ENCODE measurements around the gene RPH3AL. TPM values are rescaled to one million over a fixed set of nuclear protein-coding genes. Genes with fewer than 3 reads are reported as not detected.

The RPH3AL gene
- total and polyA plus RNA-seq, 12 donors: 3.6 to 11.1 (median 6.0) TPM

DNA sequence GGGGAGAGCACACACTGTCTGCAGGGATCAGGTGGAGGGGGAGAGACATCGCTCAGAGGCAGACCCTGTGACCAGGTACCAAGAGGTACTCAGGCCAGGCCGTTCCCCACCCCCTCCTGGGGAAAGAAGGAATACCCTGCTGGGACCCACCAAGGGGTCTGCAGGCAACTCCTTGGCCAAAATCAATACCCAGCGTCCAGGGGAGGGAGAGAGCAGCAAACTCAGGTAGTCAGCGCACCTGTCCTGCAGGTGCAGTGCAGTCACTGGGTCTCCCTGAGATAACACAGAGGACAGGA is 113.7 kb downstream of the RPH3AL start:
- ATAC-seq: peak in 1 of 8 donors; percentile 47
- no peak overlapping the region for H3K27ac ChIP-seq
- H3K4me1 ChIP-seq: peaks cover 0 to 7% (median 0%) of the 10 kb centered on the region in 9 donors
- H3K4me3 ChIP-seq: no peak overlapping the region
- intact Hi-C loops (cut with DNase I): no loop called here
- H3K36me3 ChIP-seq: no peaks in the 10 kb centered on the region
- no peaks in the 10 kb centered on the region for H3K27me3 ChIP-seq
- DNase-seq: no peak
- no peaks in the 10 kb centered on the region for H3K9me3 ChIP-seq
- 82 to 86% methylated on average over 4 of the region's 4 CpGs for WGBS, 2 donors
- TF ChIP-seq, protein P1, sequence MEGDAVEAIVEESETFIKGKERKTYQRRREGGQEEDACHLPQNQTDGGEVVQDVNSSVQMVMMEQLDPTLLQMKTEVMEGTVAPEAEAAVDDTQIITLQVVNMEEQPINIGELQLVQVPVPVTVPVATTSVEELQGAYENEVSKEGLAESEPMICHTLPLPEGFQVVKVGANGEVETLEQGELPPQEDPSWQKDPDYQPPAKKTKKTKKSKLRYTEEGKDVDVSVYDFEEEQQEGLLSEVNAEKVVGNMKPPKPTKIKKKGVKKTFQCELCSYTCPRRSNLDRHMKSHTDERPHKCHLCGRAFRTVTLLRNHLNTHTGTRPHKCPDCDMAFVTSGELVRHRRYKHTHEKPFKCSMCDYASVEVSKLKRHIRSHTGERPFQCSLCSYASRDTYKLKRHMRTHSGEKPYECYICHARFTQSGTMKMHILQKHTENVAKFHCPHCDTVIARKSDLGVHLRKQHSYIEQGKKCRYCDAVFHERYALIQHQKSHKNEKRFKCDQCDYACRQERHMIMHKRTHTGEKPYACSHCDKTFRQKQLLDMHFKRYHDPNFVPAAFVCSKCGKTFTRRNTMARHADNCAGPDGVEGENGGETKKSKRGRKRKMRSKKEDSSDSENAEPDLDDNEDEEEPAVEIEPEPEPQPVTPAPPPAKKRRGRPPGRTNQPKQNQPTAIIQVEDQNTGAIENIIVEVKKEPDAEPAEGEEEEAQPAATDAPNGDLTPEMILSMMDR (IDR thresholded peaks at IDR 0.05): no peak

DNA sequence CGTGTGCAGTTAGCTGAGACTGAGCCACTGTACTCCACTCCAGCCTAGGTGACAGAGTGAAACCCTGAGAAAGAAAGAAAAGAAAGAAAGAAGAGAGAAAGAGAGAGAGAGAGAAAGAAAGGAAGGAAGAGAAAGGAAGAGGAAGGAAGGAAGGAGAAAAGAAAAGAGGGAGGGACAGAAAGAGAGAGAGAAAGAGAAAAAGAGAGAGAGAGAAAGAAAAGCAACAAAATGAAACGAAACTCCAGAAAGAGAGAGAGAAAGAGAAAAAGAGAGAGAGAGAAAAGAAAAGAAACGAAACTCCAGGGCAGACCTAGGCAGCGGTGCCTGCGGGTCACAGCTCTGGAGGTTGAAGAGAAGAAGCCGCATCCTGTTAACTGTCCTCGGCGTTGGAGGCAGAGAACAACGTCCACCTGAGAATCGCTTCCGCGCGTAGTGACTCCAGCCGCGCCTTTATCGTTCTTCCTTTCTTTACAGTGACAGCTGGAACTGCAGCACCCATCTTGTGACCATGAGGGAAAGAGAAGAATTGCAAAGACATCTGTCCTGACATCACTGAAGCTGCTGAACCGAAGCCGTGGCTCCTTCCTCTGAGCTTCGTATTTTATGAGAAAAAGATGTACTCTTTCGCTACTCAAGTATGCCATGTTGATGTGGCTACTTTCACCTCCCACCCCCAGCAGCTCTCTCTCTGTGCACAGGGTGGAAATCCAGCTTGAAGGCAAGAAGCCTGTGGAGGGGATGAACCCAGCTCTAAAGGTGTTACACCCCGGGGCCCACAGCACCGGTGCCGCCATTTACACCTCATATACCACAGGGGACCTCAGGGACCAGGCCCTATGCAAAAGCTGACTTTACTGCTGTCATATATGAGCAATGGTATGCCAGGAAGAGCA is 114.3 kb downstream of the RPH3AL start:
- Histone ChIP-seq H3K9me3 (no peaks in the 10 kb centered on the region), H3K4me1 (peaks cover 0 to 10% (median 2%) of the 10 kb centered on the region in 9 donors), H3K4me3 (no peak overlapping the region), H3K27ac (no peak overlapping the region), H3K27me3 (no peaks in the 10 kb centered on the region), H3K36me3 (no peaks in the 10 kb centered on the region)
- ATAC-seq (no peak), DNase-seq (no peak)
- TF ChIP-seq, protein P1 (IDR thresholded peaks at IDR 0.05): no peak
- intact Hi-C loops (cut with DNase I): no loop called here
- WGBS, 2 donors: 89 to 91% methylated on average over 23 of the region's 23 CpGs

DNA sequence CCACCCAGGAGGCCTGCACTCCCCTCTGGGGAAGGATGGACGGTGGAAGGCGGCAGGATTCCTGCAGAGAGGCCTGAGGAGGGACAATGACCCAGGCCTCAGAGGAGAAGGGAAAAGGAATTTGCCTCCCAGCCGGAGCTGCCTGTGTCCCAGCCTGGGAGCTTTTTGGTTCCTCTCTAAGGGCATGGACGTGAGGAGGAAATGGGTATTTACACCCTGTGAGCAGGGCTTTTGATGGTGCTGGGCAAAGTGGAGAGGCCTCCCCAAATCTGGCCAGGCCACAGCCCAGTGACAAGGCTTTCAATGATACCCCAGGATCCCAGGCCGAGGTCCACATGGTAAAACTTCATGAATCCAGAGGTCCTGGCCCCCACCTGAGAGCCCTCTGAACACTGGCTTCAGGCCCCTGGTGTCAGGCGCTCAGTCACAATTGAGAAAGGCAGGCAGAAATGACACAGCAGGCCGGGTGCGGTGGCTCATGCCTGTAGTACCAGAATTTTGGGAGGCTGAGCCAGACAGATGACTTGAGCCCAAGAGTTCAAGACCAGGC is 115.1 kb downstream of the RPH3AL start:
- TF ChIP-seq, protein P1 (IDR thresholded peaks at IDR 0.05): no peak

DNA sequence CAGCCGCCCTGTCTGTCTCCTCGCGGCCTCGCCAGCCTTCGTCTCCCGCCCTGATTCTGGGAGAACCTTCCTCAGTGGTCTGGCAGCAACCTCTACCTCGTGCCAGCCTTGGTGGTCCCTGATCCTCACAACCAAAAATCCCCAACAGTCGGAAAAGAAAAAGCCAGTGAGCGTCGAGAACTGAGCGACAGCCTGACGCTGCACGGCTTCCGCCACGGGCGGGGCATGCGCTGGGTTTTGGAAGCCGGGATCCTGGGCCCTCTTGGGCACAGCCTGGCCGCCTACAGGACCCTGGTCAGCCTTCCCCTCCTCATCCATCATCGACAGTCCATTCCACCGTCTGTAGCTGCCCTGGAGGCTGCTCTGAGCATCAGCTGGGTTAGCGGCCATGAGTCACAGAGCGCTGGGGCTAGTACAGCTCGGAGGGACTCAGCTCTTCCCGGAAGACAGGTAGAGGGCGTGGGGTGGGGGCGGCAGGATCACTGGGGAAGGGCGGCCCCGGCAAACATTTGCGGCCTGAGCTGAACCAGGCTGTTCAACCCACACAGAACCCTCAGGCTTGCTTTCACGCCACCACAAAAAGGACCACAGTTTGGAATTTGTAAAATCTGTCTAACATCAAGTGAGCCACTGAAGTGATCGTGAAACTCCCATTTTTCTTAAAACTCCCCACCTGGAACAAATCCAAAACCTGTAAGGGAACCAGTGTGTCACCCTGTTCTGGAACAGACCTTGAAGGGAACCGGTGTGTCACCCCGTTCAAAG is 115.8 kb downstream of the RPH3AL start:
- TF ChIP-seq, protein P1 (IDR thresholded peaks at IDR 0.05): no peak
- Histone ChIP-seq H3K4me3 (no peak overlapping the region), H3K4me1 (peaks cover 0 to 21% (median 8%) of the 10 kb centered on the region in 9 donors), H3K9me3 (no peaks in the 10 kb centered on the region), H3K27me3 (no peaks in the 10 kb centered on the region), H3K27ac (no peak overlapping the region), H3K36me3 (no peaks in the 10 kb centered on the region)
- 87 to 90% methylated on average over 34 of the region's 34 CpGs for WGBS, 2 donors
- ATAC-seq (no peak), DNase-seq (no peak)
- intact Hi-C loops (cut with DNase I): no loop called here

More for the DNA sequence above, 115.1 kb downstream of the RPH3AL start:
- Histone ChIP-seq H3K27me3 (no peaks in the 10 kb centered on the region), H3K4me1 (peaks cover 0 to 16% (median 6%) of the 10 kb centered on the region in 9 donors), H3K9me3 (no peaks in the 10 kb centered on the region), H3K4me3 (no peak overlapping the region), H3K36me3 (no peaks in the 10 kb centered on the region), H3K27ac (no peak overlapping the region)
- intact Hi-C loops (cut with DNase I): no loop called here
- ATAC-seq (no peak), DNase-seq (no peak)
- WGBS, 2 donors: 84 to 85% methylated on average over 8 of the region's 8 CpGs

All from heart right ventricle (tissue), 16 donors.